Peyer's patch (tissue), 4 donors: Measurements from ENCODE around the gene AK9.

Experiments
- CTCF ChIP-seq, 6 experiments: fragments of 450-650 bp in 4 of 6; fragments of 200-600 bp in 2 of 6; sonication (generic) in 1 of 6; IDR thresholded peaks; one replicate each; pipeline ENCODE4 v1.5.1; 2017 to 2019; ENCODE audit warnings: antibody characterized with exemption in 6 of 6, mild to moderate bottlenecking in 3 of 6, moderate library complexity in 1 of 6
- POLR2A ChIP-seq, 2 donors: fragments of 450-650 bp; IDR thresholded peaks; one replicate each; pipeline ENCODE4 v1.5.1; 2017; ENCODE audit warnings: antibody characterized with exemption in 2 of 2, mild to moderate bottlenecking in 2 of 2, moderate library complexity in 2 of 2

DNA sequence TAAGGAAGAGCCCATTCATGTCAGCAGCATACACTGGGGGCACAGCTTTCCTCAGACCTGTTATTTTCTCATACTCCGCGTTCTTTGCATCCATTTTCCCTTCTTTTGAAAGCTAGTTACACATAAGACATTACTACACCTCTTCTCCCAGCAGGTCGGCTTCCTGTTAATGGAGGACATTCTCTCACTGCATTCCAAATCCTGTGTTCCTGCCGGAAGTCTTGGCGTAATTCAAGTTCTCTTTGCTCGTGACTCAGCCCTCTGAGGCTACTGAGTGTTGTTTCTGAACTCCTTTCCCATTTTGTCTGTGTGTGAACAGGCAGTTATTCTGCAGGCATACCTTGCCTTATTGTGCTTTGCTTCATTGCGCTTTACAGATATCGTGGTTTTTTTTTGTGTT is 110.5 kb downstream of the AK9 start:
- no peak for TF ChIP-seq CTCF (IDR thresholded peaks at IDR 0.05)
- TF ChIP-seq POLR2A (IDR thresholded peaks at IDR 0.05): no peak
